GM12873 (cell line): ENCODE results near the gene RRAS.

Experiments used
- CTCF ChIP-seq: IDR thresholded peaks from 2 replicates; pipeline ENCODE4 v1.5.1; 2012; ENCODE audit warnings: low read depth, mild to moderate bottlenecking, moderate library complexity, low read length, control low read depth; ENCODE audit not compliant: insufficient read depth; ENCODE audit errors: missing control alignments

Gene RRAS

GRCh38 chr19:49596407-49596806 is 43.5 kb downstream of the RRAS start:
- TF ChIP-seq CTCF: no peak

DNA sequence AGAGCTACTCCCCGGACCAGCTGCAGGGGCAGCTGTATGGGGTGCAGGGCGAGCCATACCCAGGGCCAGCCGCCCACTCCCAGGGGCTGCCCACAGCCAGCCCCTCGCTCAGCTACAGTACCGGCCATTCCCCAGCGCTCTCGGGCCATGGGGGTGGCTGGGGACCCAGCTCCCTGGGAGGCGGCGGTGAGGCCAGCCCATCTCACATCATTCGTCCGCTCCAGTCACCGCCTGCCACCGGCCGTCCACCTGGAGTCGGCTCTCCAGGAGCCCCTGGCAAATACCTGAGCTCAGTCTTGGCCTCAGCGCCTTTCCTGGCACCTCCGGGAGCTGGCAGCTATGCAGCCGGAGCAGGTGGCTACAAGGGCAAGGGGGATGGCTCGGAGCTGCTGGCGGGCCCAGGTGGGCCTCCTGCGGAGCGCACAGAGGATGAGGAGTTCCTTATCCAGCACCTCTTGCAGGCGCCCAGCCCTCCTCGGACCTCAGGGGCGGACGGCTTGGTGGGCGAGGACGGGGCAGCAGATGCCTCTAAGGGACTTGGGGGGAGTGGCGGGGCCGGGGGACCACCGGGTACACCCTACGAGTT is 44.0 kb downstream of the RRAS start:
- TF ChIP-seq CTCF: no peak

DNA sequence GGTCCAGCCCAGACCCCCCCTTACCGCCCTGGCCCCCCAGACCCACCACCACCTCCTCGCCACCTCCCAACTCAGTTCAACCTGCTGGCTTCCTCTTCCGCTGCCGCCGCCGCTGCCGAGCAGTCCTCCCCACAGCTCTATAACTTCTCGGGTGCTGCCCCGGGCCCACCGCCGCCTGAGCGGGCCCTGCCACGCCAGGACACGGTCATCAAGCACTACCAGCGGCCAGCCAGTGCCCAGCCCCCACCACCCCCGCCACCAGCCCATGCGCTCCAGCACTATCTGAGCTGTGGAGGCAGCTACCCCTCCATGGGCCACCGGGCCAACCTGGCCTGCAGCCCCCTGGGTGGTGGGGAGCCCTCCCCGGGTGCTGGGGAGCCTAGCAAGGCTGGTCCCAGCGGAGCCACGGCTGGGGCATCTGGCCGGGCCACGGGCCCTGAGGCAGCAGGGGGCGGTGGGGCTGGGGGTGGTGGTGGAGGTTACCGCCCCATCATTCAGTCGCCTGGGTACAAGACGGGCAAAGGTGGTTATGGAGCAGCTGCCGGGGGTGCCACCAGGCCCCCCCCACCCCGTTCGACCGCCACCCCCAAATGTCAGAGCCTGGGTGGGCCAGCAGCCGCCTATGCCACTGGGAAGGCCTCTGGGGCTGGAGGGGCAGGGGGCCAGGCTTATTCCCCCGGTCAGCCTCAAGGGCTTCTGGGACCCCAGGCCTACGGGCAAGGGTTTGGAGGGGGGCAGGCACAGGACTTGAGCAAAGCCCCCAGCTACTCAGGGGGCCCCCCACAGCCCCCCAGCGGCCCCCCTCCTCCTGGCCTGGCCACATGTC is 44.7 kb downstream of the RRAS start:
- no peak for TF ChIP-seq CTCF

DNA sequence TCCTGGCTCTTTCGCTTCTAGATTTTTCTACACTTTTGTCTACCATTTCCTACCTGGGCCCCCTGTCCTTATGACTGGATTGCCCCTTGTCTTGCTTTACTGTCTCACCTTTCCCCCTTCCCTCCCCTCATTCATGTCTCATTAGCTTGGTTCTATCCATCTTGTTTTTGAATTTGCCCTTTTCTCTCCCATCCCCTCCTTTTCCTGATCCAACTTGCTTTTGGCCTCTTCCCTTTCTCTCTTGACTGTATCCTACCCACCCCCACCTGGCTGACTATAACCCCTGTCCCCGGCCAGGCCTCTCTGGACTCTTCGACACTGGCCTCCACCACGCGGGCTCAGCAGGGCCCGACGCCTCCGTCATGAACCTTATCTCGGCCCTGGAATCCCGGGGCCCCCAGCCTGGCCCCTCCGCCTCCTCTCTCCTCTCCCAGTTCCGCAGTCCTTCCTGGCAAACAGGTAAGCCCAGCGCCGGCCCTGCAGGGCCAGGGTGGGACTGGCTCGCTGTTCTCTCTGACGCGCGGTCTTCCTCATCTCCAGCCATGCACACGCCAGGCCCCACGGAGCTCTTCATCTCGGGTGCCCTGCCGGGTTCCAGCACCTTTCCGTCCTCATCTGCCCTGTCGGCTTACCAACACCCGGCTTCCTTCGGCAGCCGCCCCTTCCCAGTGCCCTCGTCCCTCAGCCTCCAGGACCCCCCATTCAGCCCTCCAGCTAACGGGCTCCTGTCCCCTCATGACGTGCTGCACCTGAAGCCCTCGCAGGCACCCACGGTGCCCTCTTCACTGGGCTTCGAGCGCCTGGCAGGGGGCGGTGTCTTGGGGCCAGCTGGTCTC is 45.6 kb downstream of the RRAS start:
- no peak for TF ChIP-seq CTCF

DNA sequence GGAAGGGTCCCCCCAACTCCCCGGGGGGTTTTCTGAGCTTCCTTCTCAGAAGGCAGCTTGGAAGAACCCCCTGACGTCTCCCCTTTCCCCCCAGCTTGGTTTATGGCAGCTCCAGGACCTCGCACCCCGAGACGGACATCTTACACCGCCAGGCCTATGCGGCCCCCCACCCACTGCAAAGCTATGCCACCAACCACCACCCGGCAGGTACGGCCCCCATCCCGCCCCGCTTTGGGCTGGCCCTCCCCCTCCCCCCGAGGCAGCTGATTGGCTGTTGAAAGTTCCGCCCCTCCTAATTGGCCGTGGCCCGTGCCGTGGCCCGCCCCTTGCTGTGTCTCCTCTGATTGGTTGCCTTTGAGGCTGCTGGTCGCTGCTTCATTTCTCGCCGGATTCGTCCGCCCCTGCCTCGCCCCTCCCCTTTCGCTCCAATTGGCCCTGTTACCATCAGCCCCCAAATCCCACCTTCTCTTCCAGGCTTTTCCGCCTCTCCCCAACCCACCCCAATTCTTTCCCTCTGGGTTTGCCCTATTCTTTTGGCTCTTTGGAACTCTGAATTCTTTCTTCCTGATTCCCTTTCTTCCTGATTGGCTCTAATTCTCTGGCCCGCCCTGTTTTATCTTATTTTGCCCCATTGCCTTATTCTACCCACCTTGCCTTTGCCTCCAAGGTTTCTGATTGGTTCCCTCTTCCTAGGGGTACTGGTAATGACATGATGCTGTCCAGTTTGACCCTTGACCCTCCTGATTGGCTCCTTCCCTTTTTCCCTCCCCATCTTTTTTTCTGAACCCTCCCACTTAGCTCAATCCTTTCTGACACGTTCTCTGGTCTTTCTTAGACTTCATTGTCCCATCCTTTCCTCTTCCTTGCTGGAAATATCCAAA is 46.5 kb downstream of the RRAS start:
- TF ChIP-seq CTCF: no peak

- no peak for TF ChIP-seq CTCF
Observed at GRCh38 chr19:49592486-49593232, 47.3 kb downstream of the RRAS start.
